OCI-LY1 (cell line): Measurements from ENCODE around the gene TGM1.

ENCODE experiments used
- EZH2 ChIP-seq: fragments of 200-600 bp; sonication (generic), shearing (Covaris generic); IDR thresholded peaks from 2 replicates; pipeline ENCODE4 v1.8.0; 2017; ENCODE audit warnings: borderline replicate concordance, mixed run types, mild to moderate bottlenecking, antibody characterized with exemption, low read length, moderate library complexity, mixed read lengths
- TF ChIP-seq, protein P1 (sequence below): fragments of 200-600 bp; sonication (generic), shearing (Covaris generic); IDR thresholded peaks from 2 replicates; pipeline ENCODE4 v1.5.1; 2017; ENCODE audit warnings: mild to moderate bottlenecking, antibody characterized with exemption, low read length, moderate library complexity, mixed read lengths

DNA sequence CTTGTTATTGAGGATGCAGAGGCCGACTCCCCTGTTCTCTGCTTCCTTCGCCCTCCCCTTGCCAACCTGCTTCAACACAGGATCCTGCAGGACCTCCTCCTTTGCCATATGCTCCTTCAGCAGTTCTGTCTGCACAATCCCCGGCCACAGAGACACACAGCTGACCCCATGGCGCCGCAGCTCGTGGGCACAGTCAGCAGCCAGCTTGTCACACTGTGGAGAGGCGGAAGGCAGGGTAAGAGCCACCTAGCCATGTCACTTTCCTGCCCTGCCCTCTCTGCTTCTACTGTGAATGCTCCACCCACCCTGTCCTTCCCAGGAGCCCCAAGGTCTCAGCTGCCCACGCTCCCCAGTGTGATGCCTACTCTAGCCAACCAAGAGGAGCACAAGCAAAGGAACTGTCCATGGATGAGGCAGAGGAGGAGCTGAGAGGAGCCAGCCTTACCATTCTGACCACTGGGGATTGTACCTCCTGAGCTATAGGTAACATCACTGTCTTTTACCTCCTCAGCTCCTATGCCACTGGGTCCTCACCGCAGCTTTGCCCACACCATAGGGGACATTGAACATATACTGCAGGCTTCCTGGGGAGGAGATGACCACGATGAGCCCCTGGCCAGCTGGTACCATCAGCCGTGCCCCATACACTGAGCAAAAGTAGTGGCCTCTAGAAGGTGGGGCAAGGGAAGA is 29.3 kb upstream of the TGM1 start:
- TF ChIP-seq, protein P1, sequence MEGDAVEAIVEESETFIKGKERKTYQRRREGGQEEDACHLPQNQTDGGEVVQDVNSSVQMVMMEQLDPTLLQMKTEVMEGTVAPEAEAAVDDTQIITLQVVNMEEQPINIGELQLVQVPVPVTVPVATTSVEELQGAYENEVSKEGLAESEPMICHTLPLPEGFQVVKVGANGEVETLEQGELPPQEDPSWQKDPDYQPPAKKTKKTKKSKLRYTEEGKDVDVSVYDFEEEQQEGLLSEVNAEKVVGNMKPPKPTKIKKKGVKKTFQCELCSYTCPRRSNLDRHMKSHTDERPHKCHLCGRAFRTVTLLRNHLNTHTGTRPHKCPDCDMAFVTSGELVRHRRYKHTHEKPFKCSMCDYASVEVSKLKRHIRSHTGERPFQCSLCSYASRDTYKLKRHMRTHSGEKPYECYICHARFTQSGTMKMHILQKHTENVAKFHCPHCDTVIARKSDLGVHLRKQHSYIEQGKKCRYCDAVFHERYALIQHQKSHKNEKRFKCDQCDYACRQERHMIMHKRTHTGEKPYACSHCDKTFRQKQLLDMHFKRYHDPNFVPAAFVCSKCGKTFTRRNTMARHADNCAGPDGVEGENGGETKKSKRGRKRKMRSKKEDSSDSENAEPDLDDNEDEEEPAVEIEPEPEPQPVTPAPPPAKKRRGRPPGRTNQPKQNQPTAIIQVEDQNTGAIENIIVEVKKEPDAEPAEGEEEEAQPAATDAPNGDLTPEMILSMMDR: no peak
- no peak for TF ChIP-seq EZH2
